B cell (primary cell): ENCODE measurements around the gene ERBB4. TPM values are rescaled to one million over a fixed set of nuclear protein-coding genes. Genes with fewer than 3 reads are reported as not detected.

Source experiments
- ATAC-seq: fragments of 200-7000 bp; cut with Tn5 transposase; one replicate; pipeline ENCODE4 v1.10.0; 2021; ENCODE audit warnings: low read depth, mild to moderate bottlenecking, moderate number of reproducible peaks, moderate library complexity
- CTCF ChIA-PET: fragments of 350-600 bp; sonication (Branson Sonifier 250); formaldehyde crosslinking; loops from one replicate; lab custom pipeline; 2021; ENCODE audit warnings: antibody characterized with exemption, inconsistent platforms; lab: Charles Lee
- POLR2A ChIA-PET: fragments of 350-600 bp; sonication (Branson Sonifier 250); formaldehyde crosslinking; loops from one replicate; lab custom pipeline; 2021; ENCODE audit warnings: antibody characterized with exemption; lab: Charles Lee
- DNase-seq: peaks from one replicate; pipeline ENCODE4 v3.0.0; 2013
- H2AFZ ChIP-seq: 2 replicates; pipeline ENCODE4 v1.6.1; 2012; ENCODE audit warnings: mild to moderate bottlenecking, low read depth, low read length; ENCODE audit not compliant: insufficient read depth, poor library complexity, severe bottlenecking
- H3K27ac ChIP-seq, 2 donors: 1 replicate in 1 of 2; 2 replicates in 1 of 2; pipeline ENCODE4 v1.5.1; 2012 to 2013; ENCODE audit warnings: low read length in 2 of 2, mild to moderate bottlenecking in 2 of 2, moderate library complexity in 1 of 2
- H3K27me3 ChIP-seq, 4 experiments: fragments of 200-600 bp in 1 of 4; sonication (generic) in 1 of 4; replicated peaks in 1 of 4; 1 replicate in 2 of 4; 2 replicates in 2 of 4; pipeline versions ENCODE4 v1.6.1 to v1.7.0; 2013 to 2016; ENCODE audit warnings: low read length in 3 of 4, mild to moderate bottlenecking in 2 of 4, mixed read lengths in 1 of 4, moderate library complexity in 1 of 4; ENCODE audit not compliant: insufficient read depth in 4 of 4, control insufficient read depth in 3 of 4; ENCODE audit errors: control extremely low read depth in 1 of 4
- H3K36me3 ChIP-seq, 2 experiments: replicated peaks in 1 of 2; 1 replicate in 1 of 2; 2 replicates in 1 of 2; pipeline versions ENCODE4 v1.6.1 to v1.7.1; 2013; ENCODE audit warnings: low read length in 1 of 2; ENCODE audit not compliant: insufficient read depth in 2 of 2, control insufficient read depth in 1 of 2; ENCODE audit errors: control extremely low read depth in 1 of 2, extremely low read depth in 1 of 2
- H3K4me1 ChIP-seq, 2 donors: fragments of 200-600 bp in 1 of 2; sonication (generic) in 1 of 2; 1 replicate in 1 of 2; 2 replicates in 1 of 2; pipeline versions ENCODE4 v1.5.1 to v1.6.1; 2013 to 2017; ENCODE audit warnings: low read length in 2 of 2; ENCODE audit not compliant: control insufficient read depth in 2 of 2, insufficient read depth in 2 of 2
- H3K4me2 ChIP-seq: replicated peaks from 2 replicates; pipeline ENCODE3; 2012; ENCODE audit warnings: mild to moderate bottlenecking, low read depth, low read length; ENCODE audit not compliant: poor library complexity, severe bottlenecking
- H3K4me3 ChIP-seq, 5 experiments: fragments of 200-600 bp in 1 of 5; sonication (generic) in 1 of 5; 1 replicate in 3 of 5; 2 replicates in 2 of 5; pipeline versions ENCODE4 v1.5.1 to v1.7.0; 2011 to 2016; ENCODE audit warnings: low read length in 4 of 5, mild to moderate bottlenecking in 4 of 5, low read depth in 2 of 5, control low read depth in 1 of 5, moderate library complexity in 1 of 5; ENCODE audit not compliant: insufficient read depth in 1 of 5; ENCODE audit errors: control extremely low read depth in 1 of 5, extremely low read depth in 1 of 5
- H3K79me2 ChIP-seq: fragments of 200-600 bp; sonication (generic); one replicate; pipeline ENCODE4 v1.6.0; 2016; ENCODE audit warnings: low read length; ENCODE audit not compliant: control insufficient read depth, insufficient read depth
- H3K9ac ChIP-seq: fragments of 200-600 bp; sonication (generic); 2 replicates; pipeline ENCODE4 v1.6.1; 2017; ENCODE audit warnings: mild to moderate bottlenecking, low read length, moderate library complexity
- H3K9me3 ChIP-seq, 3 donors: one replicate each; pipeline versions ENCODE4 v1.6.1 to v1.7.1; 2013; ENCODE audit warnings: low read length in 2 of 3; ENCODE audit not compliant: control insufficient read depth in 2 of 3, insufficient read depth in 1 of 3; ENCODE audit errors: control extremely low read depth in 1 of 3
- H4K20me1 ChIP-seq: 2 replicates; pipeline ENCODE4 v1.6.0; 2012; ENCODE audit warnings: mild to moderate bottlenecking, low read length; ENCODE audit not compliant: insufficient read depth, control insufficient read depth, poor library complexity, severe bottlenecking
- H3K27ac Mint-ChIP-seq: one replicate; pipeline ENCODE4 v1.8.0; 2021; ENCODE audit warnings: mixed read lengths
- H3K27me3 Mint-ChIP-seq: one replicate; pipeline ENCODE4 v1.8.0; 2021; ENCODE audit warnings: mixed read lengths
- H3K4me1 Mint-ChIP-seq: one replicate; pipeline ENCODE4 v1.8.0; 2021; ENCODE audit warnings: mixed read lengths
- H3K4me3 Mint-ChIP-seq: one replicate; pipeline ENCODE4 v1.8.0; 2021; ENCODE audit warnings: mixed read lengths
- H3K9me3 Mint-ChIP-seq: one replicate; pipeline ENCODE4 v1.8.0; 2022; ENCODE audit warnings: mixed read lengths; ENCODE audit not compliant: insufficient read depth
- EZH2 ChIP-seq: IDR thresholded peaks from 2 replicates; pipeline ENCODE4 v1.6.1; 2012; ENCODE audit warnings: borderline replicate concordance, low read depth, mild to moderate bottlenecking, moderate library complexity, low read length; ENCODE audit not compliant: insufficient read depth, poor library complexity, severe bottlenecking
- WGBS: methylation state at CpG from one replicate; pipeline ENCODE4 v1.1.5; 2013; ENCODE audit warnings: missing lambda C conversion rate; ENCODE audit not compliant: insufficient coverage; 5-methylcytosine and 5-hydroxymethylcytosine counted together
- intact Hi-C: fragments of 100-400 bp; cut with micrococcal nuclease; formaldehyde crosslinking; loops from one replicate; pipeline ENCODE4 v1.10.0; 2022
- polyA plus RNA-seq: library from polyadenylated mRNA; depleted of rRNA; stranded (reverse); fragments of >200 nt; gene quantifications from 2 replicates; pipeline ENCODE4 v1.2.3, GENCODE V29; 2012
- total RNA-seq, 2 donors: library from RNA; stranded (reverse); fragments of 120-200 nt in 1 of 2; gene quantifications; 1 replicate in 1 of 2; 2 replicates in 1 of 2; pipeline versions ENCODE4 v1.2.3 to v1.2.4, GENCODE V29; 2013 to 2022
- TF ChIP-seq, protein P1 (sequence below): fragments of 200-600 bp; IDR thresholded peaks from one replicate; pipeline ENCODE4 v1.8.0; 2022; ENCODE audit warnings: antibody characterized with exemption, mild to moderate bottlenecking

The ERBB4 gene
- total and polyA plus RNA-seq, 2 donors (not counting 1 experiment from before 2014, with no cell fraction given), result not detected

- no peak for DNase-seq
- no peak for TF ChIP-seq EZH2
- TF ChIP-seq, protein P1, sequence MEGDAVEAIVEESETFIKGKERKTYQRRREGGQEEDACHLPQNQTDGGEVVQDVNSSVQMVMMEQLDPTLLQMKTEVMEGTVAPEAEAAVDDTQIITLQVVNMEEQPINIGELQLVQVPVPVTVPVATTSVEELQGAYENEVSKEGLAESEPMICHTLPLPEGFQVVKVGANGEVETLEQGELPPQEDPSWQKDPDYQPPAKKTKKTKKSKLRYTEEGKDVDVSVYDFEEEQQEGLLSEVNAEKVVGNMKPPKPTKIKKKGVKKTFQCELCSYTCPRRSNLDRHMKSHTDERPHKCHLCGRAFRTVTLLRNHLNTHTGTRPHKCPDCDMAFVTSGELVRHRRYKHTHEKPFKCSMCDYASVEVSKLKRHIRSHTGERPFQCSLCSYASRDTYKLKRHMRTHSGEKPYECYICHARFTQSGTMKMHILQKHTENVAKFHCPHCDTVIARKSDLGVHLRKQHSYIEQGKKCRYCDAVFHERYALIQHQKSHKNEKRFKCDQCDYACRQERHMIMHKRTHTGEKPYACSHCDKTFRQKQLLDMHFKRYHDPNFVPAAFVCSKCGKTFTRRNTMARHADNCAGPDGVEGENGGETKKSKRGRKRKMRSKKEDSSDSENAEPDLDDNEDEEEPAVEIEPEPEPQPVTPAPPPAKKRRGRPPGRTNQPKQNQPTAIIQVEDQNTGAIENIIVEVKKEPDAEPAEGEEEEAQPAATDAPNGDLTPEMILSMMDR, result no peak
- H3K4me3 ChIP-seq, result no peak overlapping the region
- H3K4me1 Mint-ChIP-seq, result no peaks in the 10 kb centered on the region
- WGBS, result 67% methylated on average over 1 of the region's 1 CpG
- no peak for ATAC-seq
- H3K27me3 Mint-ChIP-seq, result no peaks in the 10 kb centered on the region
- CTCF ChIA-PET, result no interaction called here
- no peaks in the 10 kb centered on the region for H3K79me2 ChIP-seq
- H3K27ac Mint-ChIP-seq, result no peak overlapping the region
- no peaks in the 10 kb centered on the region for H3K27me3 ChIP-seq
- no peaks in the 10 kb centered on the region for H3K4me1 ChIP-seq
- no peak overlapping the region for H2AFZ ChIP-seq
- H3K4me2 ChIP-seq, result no peak overlapping the region
- H4K20me1 ChIP-seq, result no peaks in the 10 kb centered on the region
- H3K9me3 Mint-ChIP-seq, result no peaks in the 10 kb centered on the region
- no peak overlapping the region for H3K27ac ChIP-seq
- H3K9me3 ChIP-seq, result no peaks in the 10 kb centered on the region
- no peak overlapping the region for H3K4me3 Mint-ChIP-seq
- intact Hi-C loops, result no loop called here
- H3K9ac ChIP-seq, result no peak overlapping the region
- POLR2A ChIA-PET, result no interaction called here
- H3K36me3 ChIP-seq, result no peaks in the 10 kb centered on the region
Measured at GRCh38 chr2:211846714-211847113, 691.9 kb downstream of the ERBB4 start.

DNA sequence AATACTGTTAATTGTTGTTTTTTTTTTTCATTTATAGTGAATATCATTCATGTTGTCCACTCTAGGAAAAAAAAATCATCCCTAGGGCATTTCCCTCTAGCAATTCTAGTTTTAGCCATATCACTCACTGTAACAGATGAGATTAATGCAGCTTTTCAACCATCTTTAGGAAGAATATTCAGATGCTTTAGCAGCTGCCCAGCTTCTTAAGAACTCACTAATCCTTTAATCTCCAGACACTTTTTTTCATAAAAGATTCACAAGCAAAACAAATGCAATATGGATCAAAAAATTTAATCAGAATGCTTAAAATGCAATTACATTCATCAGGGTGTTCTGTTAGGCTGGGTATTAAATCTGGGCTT lies 692.6 kb downstream of the ERBB4 start:
- TF ChIP-seq, protein P1, result no peak
- no peak for TF ChIP-seq EZH2
- Mint-ChIP-seq H3K4me3 (no peak overlapping the region), H3K4me1 (no peaks in the 10 kb centered on the region), H3K27ac (no peak overlapping the region), H3K27me3 (no peaks in the 10 kb centered on the region), H3K9me3 (no peaks in the 10 kb centered on the region)
- Histone ChIP-seq H3K4me1 (no peaks in the 10 kb centered on the region), H3K4me2 (no peak overlapping the region), H2AFZ (no peak overlapping the region), H3K4me3 (no peak overlapping the region), H3K27me3 (no peaks in the 10 kb centered on the region), H3K9me3 (no peaks in the 10 kb centered on the region), H4K20me1 (no peaks in the 10 kb centered on the region), H3K27ac (no peak overlapping the region), H3K79me2 (no peaks in the 10 kb centered on the region), H3K36me3 (no peaks in the 10 kb centered on the region), H3K9ac (no peak overlapping the region)
- intact Hi-C loops, result no loop called here
- ATAC-seq, result no peak
- ChIA-PET CTCF (no interaction called here), POLR2A (no interaction called here)
- no peak for DNase-seq
